Upper lobe of right lung (tissue), 1 donor: ENCODE results near the gene ASTN1. TPM values are rescaled to one million over a fixed set of nuclear protein-coding genes. Genes with fewer than 3 reads are reported as not detected.
A peak's percentile ranks its signal among the peaks of the same experiment; 100 is the strongest.

Source experiments
- ATAC-seq: fragments of 200-7000 bp; cut with Tn5 transposase; one replicate; pipeline ENCODE4 v1.9.1; 2020; ENCODE audit warnings: mild to moderate bottlenecking, moderate library complexity
- DNase-seq: peaks from one replicate; pipeline ENCODE4 v3.0.0-alpha.2; 2020
- H3K27ac ChIP-seq: fragments of 200-600 bp; one replicate; pipeline ENCODE4 v1.8.0; 2022
- H3K27me3 ChIP-seq: fragments of 200-600 bp; one replicate; pipeline ENCODE4 v1.8.0; 2022; ENCODE audit warnings: mild to moderate bottlenecking
- H3K36me3 ChIP-seq: fragments of 200-600 bp; one replicate; pipeline ENCODE4 v1.8.0; 2022
- H3K4me1 ChIP-seq: fragments of 200-600 bp; one replicate; pipeline ENCODE4 v1.8.0; 2022
- H3K4me3 ChIP-seq: fragments of 200-600 bp; one replicate; pipeline ENCODE4 v1.8.0; 2022; ENCODE audit warnings: mild to moderate bottlenecking
- H3K9me3 ChIP-seq: fragments of 200-600 bp; one replicate; pipeline ENCODE4 v1.8.0; 2022
- intact Hi-C: fragments of 100-400 bp; cut with DNase I; formaldehyde crosslinking; loops from one replicate; pipeline ENCODE4 v1.11.0; 2022
- total RNA-seq: library from RNA; stranded (reverse); fragmentation: NEBNext Ultra II Directional; extraction: Animal tissue kit (Norgen Biotek cat#: 25700); gene quantifications from one replicate; pipeline ENCODE4 v1.2.1, GENCODE V29; 2021
- TF ChIP-seq, protein P1 (sequence below): fragments of 200-600 bp; IDR thresholded peaks from one replicate; pipeline ENCODE4 v1.8.0; 2022; ENCODE audit warnings: antibody characterized with exemption
- donor health status: DM: no; HTN: yes; CAD: no; lungs with severe emphysema.

ASTN1 gene
- total RNA-seq, 1 donor from 2014 or later, result 0.20 TPM

DNA sequence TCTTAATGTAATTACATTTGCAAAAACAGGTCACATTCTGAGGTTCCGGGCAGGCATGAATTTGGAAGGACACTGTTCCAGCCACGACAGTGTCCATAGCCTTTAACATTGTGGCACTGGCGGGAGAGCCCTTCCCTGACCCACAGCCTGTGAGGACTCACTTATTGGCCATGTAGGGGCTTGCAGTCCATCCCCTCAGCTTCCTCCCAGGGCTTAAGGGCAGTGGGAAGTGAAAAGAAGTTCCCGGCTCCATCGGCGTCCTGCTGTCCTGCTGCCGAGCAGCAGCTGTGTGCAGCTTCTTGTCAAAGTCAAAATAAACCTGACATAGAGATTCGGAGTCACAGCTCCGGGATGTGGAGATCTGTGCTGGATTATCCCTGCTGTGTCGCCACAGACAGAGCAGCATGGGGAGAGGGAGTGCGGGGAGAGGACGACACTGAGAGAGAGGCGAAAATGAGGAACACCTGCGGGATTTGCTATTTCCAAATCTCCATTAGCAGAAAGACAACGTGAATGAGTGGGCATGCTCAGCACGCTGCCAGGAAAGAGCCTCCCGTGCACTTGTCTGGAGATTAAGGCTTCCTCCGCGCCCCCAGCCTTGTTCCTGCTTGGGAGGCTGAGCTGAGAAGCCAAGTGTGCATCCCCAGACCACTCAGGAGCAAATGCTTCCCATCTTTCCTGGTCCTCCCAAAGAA is 260.3 kb downstream of the ASTN1 start:
- TF ChIP-seq, protein P1, sequence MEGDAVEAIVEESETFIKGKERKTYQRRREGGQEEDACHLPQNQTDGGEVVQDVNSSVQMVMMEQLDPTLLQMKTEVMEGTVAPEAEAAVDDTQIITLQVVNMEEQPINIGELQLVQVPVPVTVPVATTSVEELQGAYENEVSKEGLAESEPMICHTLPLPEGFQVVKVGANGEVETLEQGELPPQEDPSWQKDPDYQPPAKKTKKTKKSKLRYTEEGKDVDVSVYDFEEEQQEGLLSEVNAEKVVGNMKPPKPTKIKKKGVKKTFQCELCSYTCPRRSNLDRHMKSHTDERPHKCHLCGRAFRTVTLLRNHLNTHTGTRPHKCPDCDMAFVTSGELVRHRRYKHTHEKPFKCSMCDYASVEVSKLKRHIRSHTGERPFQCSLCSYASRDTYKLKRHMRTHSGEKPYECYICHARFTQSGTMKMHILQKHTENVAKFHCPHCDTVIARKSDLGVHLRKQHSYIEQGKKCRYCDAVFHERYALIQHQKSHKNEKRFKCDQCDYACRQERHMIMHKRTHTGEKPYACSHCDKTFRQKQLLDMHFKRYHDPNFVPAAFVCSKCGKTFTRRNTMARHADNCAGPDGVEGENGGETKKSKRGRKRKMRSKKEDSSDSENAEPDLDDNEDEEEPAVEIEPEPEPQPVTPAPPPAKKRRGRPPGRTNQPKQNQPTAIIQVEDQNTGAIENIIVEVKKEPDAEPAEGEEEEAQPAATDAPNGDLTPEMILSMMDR, result no peak
- no peaks in the 10 kb centered on the region for H3K36me3 ChIP-seq
- no peaks in the 10 kb centered on the region for H3K9me3 ChIP-seq
- intact Hi-C loops, result no loop called here
- DNase-seq (no peak), ATAC-seq (no peak)
- H3K27me3 ChIP-seq, result peaks cover 14% of the 10 kb centered on the region
- H3K4me1 ChIP-seq, result no peaks in the 10 kb centered on the region
- no peak overlapping the region for H3K27ac ChIP-seq
- H3K4me3 ChIP-seq, result no peak overlapping the region

DNA sequence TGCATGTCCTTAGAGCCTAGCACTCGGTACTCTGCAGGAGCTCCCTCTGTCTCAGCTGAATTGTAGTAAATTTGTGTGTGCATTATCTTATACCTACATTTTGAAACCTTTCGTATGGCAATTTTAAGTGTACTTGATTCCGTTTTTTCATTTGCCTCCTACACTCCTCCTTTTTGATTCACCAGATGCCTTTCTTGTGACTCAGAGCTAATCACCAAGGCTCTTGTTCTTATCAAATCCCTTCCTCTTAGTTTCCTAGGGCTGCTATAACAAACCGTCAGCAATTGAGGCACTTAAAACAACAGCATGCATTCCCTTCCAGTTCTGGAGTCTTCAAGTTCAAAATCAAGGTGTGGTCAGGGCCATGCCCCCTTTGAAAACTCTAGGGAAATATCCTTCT is 261.0 kb downstream of the ASTN1 start:
- H3K36me3 ChIP-seq, result no peaks in the 10 kb centered on the region
- H3K4me1 ChIP-seq, result no peaks in the 10 kb centered on the region
- ATAC-seq (no peak), DNase-seq (no peak)
- TF ChIP-seq, protein P1, result no peak
- H3K4me3 ChIP-seq, result no peak overlapping the region
- H3K27ac ChIP-seq, result no peak overlapping the region
- intact Hi-C loops, result no loop called here
- no peaks in the 10 kb centered on the region for H3K9me3 ChIP-seq
- peaks cover 14% of the 10 kb centered on the region for H3K27me3 ChIP-seq

DNA sequence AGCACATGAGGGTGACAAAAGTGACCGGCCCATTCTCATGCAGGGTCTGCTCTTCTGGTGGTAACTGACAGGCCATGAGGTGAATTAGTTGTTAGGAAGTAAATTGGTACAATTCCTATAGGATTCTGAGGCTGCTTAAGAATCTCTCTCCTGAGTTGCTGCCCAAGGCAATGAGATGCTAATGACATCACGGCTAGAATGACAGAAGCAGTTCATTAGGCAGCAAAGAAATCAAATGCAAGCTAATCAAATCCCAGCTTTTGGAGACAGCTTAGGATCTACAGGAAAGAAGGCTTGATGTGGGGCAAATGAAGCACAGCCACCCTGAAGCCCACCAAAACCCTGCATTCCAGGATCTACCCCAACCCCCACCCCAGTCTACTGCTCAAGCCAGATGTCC is 265.2 kb downstream of the ASTN1 start:
- Histone ChIP-seq H3K4me1 (peaks cover 7% of the 10 kb centered on the region), H3K27ac (no peak overlapping the region), H3K9me3 (no peaks in the 10 kb centered on the region), H3K36me3 (no peaks in the 10 kb centered on the region), H3K27me3 (peaks cover 20% of the 10 kb centered on the region), H3K4me3 (no peak overlapping the region)
- intact Hi-C loops, result no loop called here
- TF ChIP-seq, protein P1, result no peak
- DNase-seq (no peak), ATAC-seq (no peak)

DNA sequence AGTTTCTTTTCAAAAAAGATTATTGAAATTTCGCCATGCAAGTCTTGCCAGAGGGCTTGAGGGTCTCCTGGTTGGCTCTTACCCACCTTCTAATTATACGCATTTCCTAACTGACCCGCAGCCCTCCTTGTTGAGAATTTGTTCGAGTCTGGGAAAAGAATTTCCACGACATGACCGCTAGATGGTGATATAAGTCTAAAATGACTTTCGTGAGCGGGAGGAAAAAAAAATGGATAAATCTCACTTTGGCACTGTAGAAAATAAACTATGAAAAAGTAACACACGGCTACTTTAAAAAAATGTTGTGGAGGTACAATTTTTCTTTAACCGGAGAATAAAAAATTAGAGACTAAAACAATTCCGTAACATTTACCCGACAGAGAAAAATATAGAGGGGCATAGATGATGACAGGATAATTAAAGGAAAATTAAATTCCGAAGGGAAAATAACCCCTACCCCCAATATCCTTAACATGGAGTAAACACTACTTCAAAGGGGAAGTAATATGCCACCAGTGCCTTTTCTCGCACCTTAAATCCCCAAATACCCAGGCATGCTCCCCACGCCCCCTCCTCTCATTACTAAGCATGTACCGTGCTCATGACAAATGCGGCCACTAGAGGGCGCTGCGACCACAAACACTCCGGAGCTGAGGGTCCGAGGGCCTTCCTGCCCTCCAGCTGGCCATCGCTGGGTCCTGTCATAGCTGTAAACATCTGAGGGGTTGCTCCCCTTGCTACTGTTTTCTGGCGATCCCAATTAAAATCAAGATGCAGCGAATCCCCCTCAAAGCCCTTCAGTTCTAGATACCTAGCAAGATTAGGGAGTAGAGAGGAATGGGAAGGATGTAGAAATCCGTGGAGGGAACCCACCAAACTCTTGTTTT is 266.9 kb downstream of the ASTN1 start:
- ATAC-seq, result peak; percentile 67
- peaks cover 7% of the 10 kb centered on the region for H3K4me1 ChIP-seq
- H3K4me3 ChIP-seq, result no peak overlapping the region
- H3K27me3 ChIP-seq, result peaks cover 16% of the 10 kb centered on the region
- peak; percentile 70 for DNase-seq
- H3K27ac ChIP-seq, result no peak overlapping the region
- H3K36me3 ChIP-seq, result no peaks in the 10 kb centered on the region
- TF ChIP-seq, protein P1, result peak; percentile 59
- no peaks in the 10 kb centered on the region for H3K9me3 ChIP-seq
- intact Hi-C loops, result no loop called here

DNA sequence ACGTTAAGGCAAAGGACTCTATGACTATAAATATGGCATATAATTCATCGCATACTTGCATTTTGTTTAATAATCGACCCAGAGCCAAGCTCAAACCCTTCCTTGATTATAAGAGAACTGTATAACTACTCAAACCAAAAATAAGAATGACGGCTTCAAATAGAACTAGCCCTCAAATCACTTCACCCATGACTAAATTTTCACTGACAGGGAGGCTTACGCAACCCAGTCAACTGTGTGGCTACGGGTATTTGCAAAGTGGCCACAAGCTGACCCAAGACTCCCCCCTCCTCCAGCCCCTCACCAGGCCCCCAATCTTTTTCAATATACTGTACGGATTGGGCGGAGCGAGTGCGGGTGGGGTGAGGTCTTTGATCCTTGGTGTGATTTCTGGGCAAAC is 268.3 kb downstream of the ASTN1 start:
- ATAC-seq (no peak), DNase-seq (no peak)
- TF ChIP-seq, protein P1, result no peak
- intact Hi-C loops, result no loop called here
- H3K36me3 ChIP-seq, result no peaks in the 10 kb centered on the region
- H3K27ac ChIP-seq, result no peak overlapping the region
- H3K4me3 ChIP-seq, result no peak overlapping the region
- H3K9me3 ChIP-seq, result no peaks in the 10 kb centered on the region
- H3K4me1 ChIP-seq, result peaks cover 7% of the 10 kb centered on the region
- H3K27me3 ChIP-seq, result peaks cover 11% of the 10 kb centered on the region
